Body of pancreas (tissue), 4 donors: ENCODE data around the gene EPGN. TPM values are rescaled to one million over a fixed set of nuclear protein-coding genes. Genes with fewer than 3 reads are reported as not detected.

Source experiments
- ATAC-seq: fragments of 150-250 bp; one replicate; pipeline ENCODE4 v1.9.1; 2016
- DNase-seq, 4 donors: peaks; one replicate each; pipeline ENCODE4 v3.0.0-alpha.2; 2019
- H3K27ac ChIP-seq, 4 donors: fragments of 200-600 bp; sonication (generic); 1 replicate in 3 of 4; 2 replicates in 1 of 4; pipeline versions ENCODE4 v1.5.1 to v1.6.1; 2016 to 2019; ENCODE audit warnings: mild to moderate bottlenecking in 1 of 4, mixed read lengths in 1 of 4, moderate library complexity in 1 of 4
- H3K27me3 ChIP-seq, 2 donors: fragments of 200-600 bp; sonication (generic); one replicate each; pipeline ENCODE4 v1.6.0; 2016; ENCODE audit warnings: mild to moderate bottlenecking in 1 of 2
- H3K36me3 ChIP-seq, 2 donors: fragments of 200-600 bp; sonication (generic); replicated peaks in 1 of 2; 2 replicates each; pipeline ENCODE4 v1.5.1; 2016; ENCODE audit warnings: low read depth in 2 of 2; ENCODE audit not compliant: insufficient read depth in 1 of 2
- H3K4me1 ChIP-seq: fragments of 200-600 bp; sonication (generic); one replicate; pipeline ENCODE4 v1.6.0; 2016
- H3K4me3 ChIP-seq, 2 donors: fragments of 200-600 bp; sonication (generic); 1 replicate in 1 of 2; 2 replicates in 1 of 2; pipeline ENCODE4 v1.5.1; 2016 to 2019
- H3K9me3 ChIP-seq, 3 donors: fragments of 200-600 bp; sonication (generic); 1 replicate in 2 of 3; 2 replicates in 1 of 3; pipeline ENCODE4 v1.5.1; 2016
- CTCF ChIP-seq, 7 experiments: fragments of 450-650 bp in 4 of 7; fragments of 200-600 bp in 3 of 7; sonication (generic) in 3 of 7; IDR thresholded peaks; one replicate each; pipeline ENCODE4 v1.5.1; 2016 to 2019; ENCODE audit warnings: antibody characterized with exemption in 7 of 7
- POLR2A ChIP-seq, 3 donors: fragments of 450-650 bp; IDR thresholded peaks; one replicate each; pipeline ENCODE4 v1.6.1; 2016; ENCODE audit warnings: antibody characterized with exemption in 3 of 3, mild to moderate bottlenecking in 2 of 3
- WGBS, 2 donors: methylation state at CpG; one replicate each; pipeline ENCODE4 v1.1.5; 2017; 5-methylcytosine and 5-hydroxymethylcytosine counted together
- intact Hi-C: fragments of 100-400 bp; cut with DNase I; formaldehyde crosslinking; loops from one replicate; pipeline ENCODE4 v1.15.1; 2023
- total RNA-seq, 2 donors: library from RNA; depleted of rRNA; stranded (reverse); fragments of >200 nt; gene quantifications; one replicate each; pipeline ENCODE4 v1.1.0, GENCODE V29; 2016

The EPGN gene
- total RNA-seq, result not detected

GRCh38 chr4:74308215-74308614 lies at the start of gene EPGN:
EPGN (plus strand) TSS chr4:74308470; CDS start chr4:74308534, 64 bp downstream.
- intact Hi-C loops, result no loop called here
- Histone ChIP-seq H3K27ac (no peak within 1 kb of the TSS), H3K27me3 (no peaks in the 10 kb centered on the region), H3K9me3 (no peaks in the 10 kb centered on the region), H3K36me3 (no peaks in the 10 kb centered on the region), H3K4me1 (no peaks in the 10 kb centered on the region), H3K4me3 (no peak within 1 kb of the TSS)
- DNase-seq (no peak), ATAC-seq (no peak)
- TF ChIP-seq POLR2A (IDR thresholded peaks at IDR 0.05) (no peak), CTCF (IDR thresholded peaks at IDR 0.05) (no peak)
- WGBS, 2 donors, result 50 to 55% methylated on average over 5 of the region's 5 CpGs

GRCh38 chr4:74258963-74259362 lies 49.3 kb upstream of the EPGN start:
- H3K9me3 ChIP-seq, result no peaks in the 10 kb centered on the region
- H3K27me3 ChIP-seq, result no peaks in the 10 kb centered on the region
- intact Hi-C loops, result no loop called here
- no peak for TF ChIP-seq POLR2A (IDR thresholded peaks at IDR 0.05)
- no peak for TF ChIP-seq CTCF (IDR thresholded peaks at IDR 0.05)
- H3K27ac ChIP-seq, result no peak overlapping the region
- ATAC-seq (peak; percentile 73), DNase-seq (peak; percentile 64 to 82 (median 76))
- no peaks in the 10 kb centered on the region for H3K36me3 ChIP-seq
- H3K4me3 ChIP-seq, result no peak overlapping the region
- WGBS, 2 donors, result 28 to 36% methylated on average over 1 of the region's 1 CpG
- peaks cover 8% of the 10 kb centered on the region for H3K4me1 ChIP-seq

GRCh38 chr4:74260036-74260435 lies 48.2 kb upstream of the EPGN start:
- Histone ChIP-seq H3K4me1 (peaks cover 8% of the 10 kb centered on the region), H3K27ac (no peak overlapping the region), H3K9me3 (no peaks in the 10 kb centered on the region), H3K27me3 (no peaks in the 10 kb centered on the region), H3K4me3 (no peak overlapping the region), H3K36me3 (no peaks in the 10 kb centered on the region)
- WGBS, 2 donors, result 90 to 100% methylated on average over 1 of the region's 1 CpG
- no peak for TF ChIP-seq POLR2A (IDR thresholded peaks at IDR 0.05)
- TF ChIP-seq CTCF (IDR thresholded peaks at IDR 0.05), result no peak
- DNase-seq, result no peak
- ATAC-seq, result no peak
- intact Hi-C loops, result no loop called here

- DNase-seq (no peak), ATAC-seq (no peak)
- no peak overlapping the region for H3K4me3 ChIP-seq
- H3K36me3 ChIP-seq, result no peaks in the 10 kb centered on the region
- H3K9me3 ChIP-seq, result no peaks in the 10 kb centered on the region
- intact Hi-C loops, result no loop called here
- H3K27me3 ChIP-seq, result no peaks in the 10 kb centered on the region
- H3K4me1 ChIP-seq, result peaks cover 8% of the 10 kb centered on the region
- TF ChIP-seq POLR2A (IDR thresholded peaks at IDR 0.05) (no peak), CTCF (IDR thresholded peaks at IDR 0.05) (no peak)
- H3K27ac ChIP-seq, result no peak overlapping the region
Measured at GRCh38 chr4:74262522-74262921, 45.7 kb upstream of the EPGN start.

- Histone ChIP-seq H3K4me1 (peaks cover 8% of the 10 kb centered on the region), H3K27me3 (no peaks in the 10 kb centered on the region), H3K9me3 (no peaks in the 10 kb centered on the region), H3K36me3 (no peaks in the 10 kb centered on the region), H3K27ac (no peak overlapping the region), H3K4me3 (no peak overlapping the region)
- DNase-seq (no peak), ATAC-seq (no peak)
- intact Hi-C loops, result no loop called here
- TF ChIP-seq CTCF (IDR thresholded peaks at IDR 0.05) (no peak), POLR2A (IDR thresholded peaks at IDR 0.05) (no peak)
Measured at GRCh38 chr4:74263551-74263950, 44.7 kb upstream of the EPGN start.
